ENCODE measurements around the gene MUC3A.
A peak's percentile ranks its signal among the peaks of the same experiment; 100 is the strongest.
"Not testable (repeated sequence)": the region's sequence is repeated elsewhere in the genome, so short reads cannot be mapped to it uniquely, and the experiment has no call there.

Gene MUC3A, protein sequence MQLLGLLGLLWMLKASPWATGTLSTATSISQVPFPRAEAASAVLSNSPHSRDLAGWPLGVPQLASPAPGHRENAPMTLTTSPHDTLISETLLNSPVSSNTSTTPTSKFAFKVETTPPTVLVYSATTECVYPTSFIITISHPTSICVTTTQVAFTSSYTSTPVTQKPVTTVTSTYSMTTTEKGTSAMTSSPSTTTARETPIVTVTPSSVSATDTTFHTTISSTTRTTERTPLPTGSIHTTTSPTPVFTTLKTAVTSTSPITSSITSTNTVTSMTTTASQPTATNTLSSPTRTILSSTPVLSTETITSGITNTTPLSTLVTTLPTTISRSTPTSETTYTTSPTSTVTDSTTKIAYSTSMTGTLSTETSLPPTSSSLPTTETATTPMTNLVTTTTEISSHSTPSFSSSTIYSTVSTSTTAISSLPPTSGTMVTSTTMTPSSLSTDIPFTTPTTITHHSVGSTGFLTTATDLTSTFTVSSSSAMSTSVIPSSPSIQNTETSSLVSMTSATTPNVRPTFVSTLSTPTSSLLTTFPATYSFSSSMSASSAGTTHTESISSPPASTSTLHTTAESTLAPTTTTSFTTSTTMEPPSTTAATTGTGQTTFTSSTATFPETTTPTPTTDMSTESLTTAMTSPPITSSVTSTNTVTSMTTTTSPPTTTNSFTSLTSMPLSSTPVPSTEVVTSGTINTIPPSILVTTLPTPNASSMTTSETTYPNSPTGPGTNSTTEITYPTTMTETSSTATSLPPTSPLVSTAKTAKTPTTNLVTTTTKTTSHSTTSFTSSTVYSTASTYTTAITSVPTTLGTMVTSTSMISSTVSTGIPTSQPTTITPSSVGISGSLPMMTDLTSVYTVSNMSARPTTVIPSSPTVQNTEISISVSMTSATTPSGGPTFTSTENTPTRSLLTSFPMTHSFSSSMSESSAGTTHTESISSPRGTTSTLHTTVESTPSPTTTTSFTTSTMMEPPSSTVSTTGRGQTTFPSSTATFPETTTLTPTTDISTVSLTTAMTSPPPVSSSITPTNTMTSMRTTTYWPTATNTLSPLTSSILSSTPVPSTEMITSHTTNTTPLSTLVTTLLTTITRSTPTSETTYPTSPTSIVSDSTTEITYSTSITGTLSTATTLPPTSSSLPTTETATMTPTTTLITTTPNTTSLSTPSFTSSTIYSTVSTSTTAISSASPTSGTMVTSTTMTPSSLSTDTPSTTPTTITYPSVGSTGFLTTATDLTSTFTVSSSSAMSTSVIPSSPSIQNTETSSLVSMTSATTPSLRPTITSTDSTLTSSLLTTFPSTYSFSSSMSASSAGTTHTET (N-terminal part only)

DNA sequence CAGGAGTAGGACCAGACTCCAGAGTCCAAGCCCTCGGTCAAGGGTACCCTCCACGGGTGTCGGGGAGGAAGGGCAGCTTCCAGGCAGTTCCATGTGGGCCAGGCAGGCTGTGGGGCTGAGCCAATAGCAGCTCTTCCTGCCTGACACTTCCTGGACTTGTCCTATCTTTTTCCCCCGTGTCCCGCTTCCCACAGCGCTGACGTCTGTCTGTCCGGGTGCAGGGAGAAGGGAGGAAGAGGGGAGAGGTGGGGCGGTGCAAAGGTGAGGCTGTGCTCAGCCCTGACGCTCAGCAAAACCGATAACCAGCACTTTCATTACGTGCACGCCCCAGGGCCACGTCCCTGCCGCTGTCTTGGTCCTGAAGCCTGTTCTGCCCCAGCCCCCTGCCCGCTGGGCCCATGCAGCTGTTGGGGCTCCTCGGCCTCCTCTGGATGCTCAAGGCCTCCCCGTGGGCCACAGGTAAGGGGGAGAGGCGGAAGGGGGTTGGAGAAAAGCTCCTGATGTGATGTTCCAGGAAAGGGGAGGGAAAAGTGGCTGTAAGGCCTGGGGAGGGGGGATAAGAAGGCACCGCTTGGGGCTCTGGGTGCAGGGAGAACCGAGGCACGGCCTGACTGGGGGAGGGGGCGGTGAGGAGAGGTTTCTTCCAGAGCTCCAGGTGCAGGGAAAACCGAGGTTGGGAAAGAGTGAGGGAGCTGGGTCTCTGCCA is at the start of gene MUC3A:
Gene MUC3A (plus strand): TSS at position 308 of the 706 bp plus-strand sequence. CDS start 91 bp downstream, at position 399.
- no peaks in the 10 kb centered on the region for H3K36me3 ChIP-seq (ENCODE audit: control insufficient read depth in 5 of 5, insufficient read depth in 5 of 5, low read length in 5 of 5)
- no peak within 1 kb of the TSS for H3K27ac ChIP-seq (ENCODE audit: low read depth, low read length)
- no peaks in the 10 kb centered on the region for H3K9me3 ChIP-seq (ENCODE audit: control insufficient read depth in 5 of 5, low read length in 5 of 5)
- H3K9ac ChIP-seq (ENCODE audit: low read length in 5 of 5) = no peak within 1 kb of the TSS
- peaks cover 0 to 7% (median 0%) of the 10 kb centered on the region in 5 donors for H3K4me1 ChIP-seq (ENCODE audit: control insufficient read depth in 5 of 5, insufficient read depth in 5 of 5, low read length in 5 of 5)
- H3K27me3 ChIP-seq (ENCODE audit: control insufficient read depth in 5 of 5, insufficient read depth in 4 of 5, low read length in 5 of 5) = peaks cover 21 to 45% (median 39%) of the 10 kb centered on the region in 5 donors
- peak within 1 kb of the TSS in 4 of 5 donors; percentile 37 to 51 (median 46) for H3K4me3 ChIP-seq (ENCODE audit: low read depth in 1 of 5, low read length in 5 of 5)

DNA sequence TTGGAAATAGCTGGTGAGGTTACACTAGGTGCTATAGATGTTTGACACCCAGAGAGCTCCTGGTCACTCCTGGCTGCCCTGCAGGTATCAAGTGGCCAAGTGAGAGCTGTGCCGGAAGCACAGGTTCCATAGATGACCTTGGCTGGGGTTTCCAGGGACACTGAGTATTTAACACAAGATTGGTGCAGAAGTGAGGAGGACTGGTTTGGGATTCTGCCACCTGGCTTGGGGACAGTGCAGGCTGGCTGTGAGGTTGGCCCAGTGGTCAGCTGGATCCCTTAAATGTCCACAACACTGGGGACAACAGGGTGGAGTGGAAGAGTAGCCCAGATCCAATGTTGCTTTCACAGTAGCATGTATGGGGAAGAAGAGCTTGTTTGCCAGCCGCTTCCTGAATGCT is 48.4 kb upstream of the MUC3A start:
- Histone ChIP-seq H3K4me1 (ENCODE audit: control insufficient read depth in 5 of 5, insufficient read depth in 5 of 5, low read length in 5 of 5) (peaks cover 0 to 14% (median 11%) of the 10 kb centered on the region in 5 donors), H3K4me3 (ENCODE audit: low read depth in 1 of 5, low read length in 5 of 5) (no peak overlapping the region), H3K27ac (ENCODE audit: low read depth, low read length) (no peak overlapping the region), H3K9me3 (ENCODE audit: control insufficient read depth in 5 of 5, low read length in 5 of 5) (no peaks in the 10 kb centered on the region), H3K9ac (ENCODE audit: low read length in 5 of 5) (no peak overlapping the region), H3K27me3 (ENCODE audit: control insufficient read depth in 5 of 5, insufficient read depth in 4 of 5, low read length in 5 of 5) (peaks cover 7 to 27% (median 20%) of the 10 kb centered on the region in 5 donors), H3K36me3 (ENCODE audit: control insufficient read depth in 5 of 5, insufficient read depth in 5 of 5, low read length in 5 of 5) (no peaks in the 10 kb centered on the region)

DNA sequence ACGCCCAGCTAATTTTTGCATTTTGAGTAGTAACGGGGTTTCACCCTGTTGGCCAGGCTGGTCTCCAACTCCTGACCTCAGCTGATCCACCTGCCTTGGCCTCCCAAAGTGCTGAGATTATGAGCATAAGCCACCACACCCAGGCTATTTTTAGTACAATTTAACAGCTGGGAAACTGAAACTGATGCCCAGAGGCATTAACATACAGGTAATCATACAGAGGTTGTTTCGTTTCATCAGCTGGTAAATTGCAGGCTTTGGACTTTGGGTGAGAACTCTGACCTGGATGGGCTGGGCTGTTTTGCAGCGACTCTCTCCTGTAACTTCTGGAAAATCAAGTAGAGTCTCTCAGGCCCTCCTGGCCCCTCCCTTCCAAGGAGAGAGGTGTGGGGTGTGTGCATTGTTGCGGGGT is 47.4 kb upstream of the MUC3A start:
- H3K9me3 ChIP-seq (ENCODE audit: control insufficient read depth in 5 of 5, low read length in 5 of 5) = peaks cover 0 to 2% (median 0%) of the 10 kb centered on the region in 5 donors
- no peak overlapping the region for H3K9ac ChIP-seq (ENCODE audit: low read length in 5 of 5)
- H3K36me3 ChIP-seq (ENCODE audit: control insufficient read depth in 5 of 5, insufficient read depth in 5 of 5, low read length in 5 of 5) = no peaks in the 10 kb centered on the region
- H3K4me3 ChIP-seq (ENCODE audit: low read depth in 1 of 5, low read length in 5 of 5) = no peak overlapping the region
- H3K27ac ChIP-seq (ENCODE audit: low read depth, low read length) = no peak overlapping the region
- peaks cover 0 to 6% (median 4%) of the 10 kb centered on the region in 5 donors for H3K4me1 ChIP-seq (ENCODE audit: control insufficient read depth in 5 of 5, insufficient read depth in 5 of 5, low read length in 5 of 5)
- peaks cover 0 to 21% (median 13%) of the 10 kb centered on the region in 5 donors for H3K27me3 ChIP-seq (ENCODE audit: control insufficient read depth in 5 of 5, insufficient read depth in 4 of 5, low read length in 5 of 5)

DNA sequence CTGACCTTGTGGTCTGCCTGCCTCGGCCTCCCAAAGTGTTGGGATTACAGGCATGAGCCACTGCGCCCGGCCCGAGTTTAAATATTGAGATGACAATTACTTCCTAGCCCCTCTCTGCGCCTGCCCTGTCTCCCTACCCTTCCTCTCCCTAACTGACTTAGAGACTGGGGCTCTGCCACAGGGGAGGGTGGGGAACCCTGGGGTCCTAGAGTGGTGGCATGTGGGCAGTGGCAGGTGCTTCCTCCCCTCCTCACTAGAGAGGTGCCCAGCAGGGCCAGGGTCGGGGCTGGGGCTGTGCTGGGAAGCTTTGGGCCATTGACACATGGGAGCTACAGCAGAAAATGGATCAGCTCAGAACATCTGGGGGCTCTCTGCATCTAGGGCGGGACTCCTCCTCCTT is 46.7 kb upstream of the MUC3A start:
- Histone ChIP-seq H3K4me1 (ENCODE audit: control insufficient read depth in 5 of 5, insufficient read depth in 5 of 5, low read length in 5 of 5) (no peaks in the 10 kb centered on the region), H3K4me3 (ENCODE audit: low read depth in 1 of 5, low read length in 5 of 5) (no peak overlapping the region), H3K27me3 (ENCODE audit: control insufficient read depth in 5 of 5, insufficient read depth in 4 of 5, low read length in 5 of 5) (peaks cover 0 to 16% (median 10%) of the 10 kb centered on the region in 5 donors), H3K9me3 (ENCODE audit: control insufficient read depth in 5 of 5, low read length in 5 of 5) (peaks cover 0 to 2% (median 0%) of the 10 kb centered on the region in 5 donors), H3K27ac (ENCODE audit: low read depth, low read length) (no peak overlapping the region), H3K36me3 (ENCODE audit: control insufficient read depth in 5 of 5, insufficient read depth in 5 of 5, low read length in 5 of 5) (no peaks in the 10 kb centered on the region), H3K9ac (ENCODE audit: low read length in 5 of 5) (no peak overlapping the region)

DNA sequence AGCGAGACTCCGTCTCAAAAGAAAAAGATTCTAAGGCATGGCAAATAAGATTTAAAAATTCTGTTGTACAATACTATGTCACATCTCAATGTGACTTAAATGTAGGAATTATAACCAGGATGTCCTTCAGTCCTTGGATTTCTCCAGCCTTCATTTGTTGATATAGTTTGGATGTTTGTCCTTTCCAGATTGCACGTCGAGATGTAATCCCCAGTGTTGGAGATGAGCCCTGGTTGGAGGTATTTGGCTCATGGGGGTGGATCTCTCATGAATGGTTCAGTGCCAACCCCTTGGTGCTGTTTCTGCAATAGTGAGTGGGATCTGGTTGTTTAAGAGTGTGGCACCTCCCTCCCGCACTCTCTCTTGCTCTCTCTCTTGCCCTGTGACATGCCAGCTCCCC is 40.8 kb upstream of the MUC3A start:
- Histone ChIP-seq H3K4me3 (ENCODE audit: low read depth in 1 of 5, low read length in 5 of 5) (no peak overlapping the region), H3K9ac (ENCODE audit: low read length in 5 of 5) (no peak overlapping the region), H3K36me3 (ENCODE audit: control insufficient read depth in 5 of 5, insufficient read depth in 5 of 5, low read length in 5 of 5) (no peaks in the 10 kb centered on the region), H3K4me1 (ENCODE audit: control insufficient read depth in 5 of 5, insufficient read depth in 5 of 5, low read length in 5 of 5) (no peaks in the 10 kb centered on the region), H3K27ac (ENCODE audit: low read depth, low read length) (no peak overlapping the region), H3K27me3 (ENCODE audit: control insufficient read depth in 5 of 5, insufficient read depth in 4 of 5, low read length in 5 of 5) (no peaks in the 10 kb centered on the region), H3K9me3 (ENCODE audit: control insufficient read depth in 5 of 5, low read length in 5 of 5) (peaks cover 0 to 4% (median 0%) of the 10 kb centered on the region in 5 donors)

DNA sequence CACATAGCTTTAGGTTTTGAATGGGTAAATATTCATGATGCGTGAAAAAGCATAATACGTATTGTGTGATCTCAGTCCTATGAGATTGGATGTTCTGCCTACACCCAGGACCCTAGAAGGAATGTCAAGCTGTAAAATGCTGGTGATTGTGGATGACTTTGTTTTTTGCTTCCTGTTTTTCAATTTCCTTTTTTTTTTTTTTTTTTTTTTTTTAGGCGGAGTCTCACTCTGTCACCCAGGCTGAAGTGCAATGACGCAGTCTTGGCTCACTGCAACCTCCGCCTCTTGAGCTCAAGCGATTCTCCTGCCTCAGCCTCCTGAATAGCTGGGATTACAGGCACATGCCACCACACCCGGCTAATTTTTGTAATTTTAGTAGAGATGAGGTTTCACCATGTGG is 38.9 kb upstream of the MUC3A start:
- H3K27me3 ChIP-seq (ENCODE audit: control insufficient read depth in 5 of 5, insufficient read depth in 4 of 5, low read length in 5 of 5); H3K27ac ChIP-seq (ENCODE audit: low read depth, low read length); H3K4me3 ChIP-seq (ENCODE audit: low read depth in 1 of 5, low read length in 5 of 5); H3K9me3 ChIP-seq (ENCODE audit: control insufficient read depth in 5 of 5, low read length in 5 of 5); H3K4me1 ChIP-seq (ENCODE audit: control insufficient read depth in 5 of 5, insufficient read depth in 5 of 5, low read length in 5 of 5); H3K36me3 ChIP-seq (ENCODE audit: control insufficient read depth in 5 of 5, insufficient read depth in 5 of 5, low read length in 5 of 5); H3K9ac ChIP-seq (ENCODE audit: low read length in 5 of 5): not testable (repeated sequence)

DNA sequence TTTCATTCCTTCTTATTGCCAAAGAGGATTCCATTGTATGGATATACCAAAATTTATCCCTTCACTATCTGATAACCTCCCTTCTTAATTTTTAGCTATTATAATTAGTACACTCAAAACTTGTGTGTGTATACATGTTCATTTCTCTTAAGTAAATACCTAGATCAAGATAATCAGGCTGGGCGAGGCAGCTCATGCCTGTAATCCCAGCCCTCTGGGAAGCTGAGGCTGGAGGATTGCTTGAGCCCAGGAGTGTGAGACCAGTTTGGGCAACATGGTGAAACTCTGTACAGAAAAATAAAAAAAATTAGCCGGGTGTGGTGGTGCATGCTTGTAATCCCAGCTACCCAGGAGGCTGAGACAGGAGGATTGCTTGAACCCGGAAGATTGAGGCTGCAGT is 37.9 kb upstream of the MUC3A start:
- Histone ChIP-seq H3K27me3 (ENCODE audit: control insufficient read depth in 5 of 5, insufficient read depth in 4 of 5, low read length in 5 of 5) (no peaks in the 10 kb centered on the region), H3K4me3 (ENCODE audit: low read depth in 1 of 5, low read length in 5 of 5) (no peak overlapping the region), H3K9ac (ENCODE audit: low read length in 5 of 5) (no peak overlapping the region), H3K27ac (ENCODE audit: low read depth, low read length) (no peak overlapping the region), H3K36me3 (ENCODE audit: control insufficient read depth in 5 of 5, insufficient read depth in 5 of 5, low read length in 5 of 5) (no peaks in the 10 kb centered on the region), H3K4me1 (ENCODE audit: control insufficient read depth in 5 of 5, insufficient read depth in 5 of 5, low read length in 5 of 5) (peaks cover 0 to 4% (median 0%) of the 10 kb centered on the region in 5 donors), H3K9me3 (ENCODE audit: control insufficient read depth in 5 of 5, low read length in 5 of 5) (peaks cover 0 to 4% (median 0%) of the 10 kb centered on the region in 5 donors)

DNA sequence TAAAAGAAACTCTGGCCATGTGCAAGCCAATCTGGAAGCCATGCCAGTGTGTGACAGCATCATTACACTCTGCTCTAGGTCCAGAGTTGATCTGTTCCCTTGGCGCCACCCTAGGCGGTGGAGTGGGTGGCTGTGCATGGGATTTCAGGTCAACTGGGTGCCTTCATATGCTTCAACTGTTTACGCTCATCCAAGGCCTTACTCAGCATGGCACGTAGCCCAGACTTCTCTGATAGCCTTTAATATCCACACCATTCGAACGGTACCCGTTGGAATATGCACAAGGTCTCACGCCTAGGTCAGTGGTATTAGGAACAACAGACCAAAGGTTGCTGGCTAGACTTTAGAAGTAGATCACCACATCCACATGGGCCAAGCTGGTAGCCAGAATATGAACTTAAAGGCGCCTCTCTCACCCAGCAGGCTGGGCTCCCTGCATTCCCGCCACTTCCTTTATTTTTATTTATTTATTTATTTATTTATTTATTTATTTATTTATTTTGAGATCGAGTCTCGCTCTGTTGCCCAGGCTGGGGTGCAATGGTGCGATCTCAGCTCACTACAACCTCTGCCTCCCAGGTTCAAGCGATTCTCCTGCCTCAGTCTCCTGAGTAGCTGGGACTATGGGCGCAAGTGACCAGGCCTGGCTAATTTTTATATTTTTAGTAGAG is 35.0 kb upstream of the MUC3A start:
- H3K4me1 ChIP-seq (ENCODE audit: control insufficient read depth in 5 of 5, insufficient read depth in 5 of 5, low read length in 5 of 5) = peaks cover 0 to 4% (median 0%) of the 10 kb centered on the region in 5 donors
- H3K27me3 ChIP-seq (ENCODE audit: control insufficient read depth in 5 of 5, insufficient read depth in 4 of 5, low read length in 5 of 5) = no peaks in the 10 kb centered on the region
- H3K9me3 ChIP-seq (ENCODE audit: control insufficient read depth in 5 of 5, low read length in 5 of 5) = no peaks in the 10 kb centered on the region
- H3K36me3 ChIP-seq (ENCODE audit: control insufficient read depth in 5 of 5, insufficient read depth in 5 of 5, low read length in 5 of 5) = no peaks in the 10 kb centered on the region
- H3K4me3 ChIP-seq (ENCODE audit: low read depth in 1 of 5, low read length in 5 of 5) = no peak overlapping the region
- H3K27ac ChIP-seq (ENCODE audit: low read depth, low read length) = no peak overlapping the region
- no peak overlapping the region for H3K9ac ChIP-seq (ENCODE audit: low read length in 5 of 5)
